ENCODE results near the gene LYZL4. TPM values are rescaled to one million over a fixed set of nuclear protein-coding genes. Genes with fewer than 3 reads are reported as not detected.

Gene LYZL4
- total RNA-seq, 4 donors from 2014 or later = not detected

- no peak for DNase-seq (ENCODE audit: low spot score in 2 of 2)
- H3K36me3 ChIP-seq = no peaks in the 10 kb centered on the region
- no peaks in the 10 kb centered on the region for H3K27me3 ChIP-seq
- 59 to 65% methylated on average over 3 of the region's 3 CpGs for WGBS, 2 donors
- TF ChIP-seq POLR2A (IDR thresholded peaks at IDR 0.05) (no peak), CTCF (IDR thresholded peaks at IDR 0.05) (no peak), EP300 (IDR thresholded peaks at IDR 0.05) (no peak)
- H3K4me3 ChIP-seq = no peak overlapping the region
- no peaks in the 10 kb centered on the region for H3K9me3 ChIP-seq
- H3K27ac ChIP-seq = no peak overlapping the region
- H3K4me1 ChIP-seq = peaks cover 0 to 19% (median 0%) of the 10 kb centered on the region in 4 donors
Observed at GRCh38 chr3:42371776-42372175, 38.6 kb downstream of the LYZL4 start.

- Histone ChIP-seq H3K27me3 (no peaks in the 10 kb centered on the region), H3K9me3 (peaks cover 0 to 5% (median 0%) of the 10 kb centered on the region in 4 donors), H3K4me1 (peaks cover 0 to 12% (median 0%) of the 10 kb centered on the region in 4 donors), H3K4me3 (no peak overlapping the region), H3K36me3 (no peaks in the 10 kb centered on the region), H3K27ac (no peak overlapping the region)
- no peak for DNase-seq (ENCODE audit: low spot score in 2 of 2)
- 45 to 59% methylated on average over 4 of the region's 4 CpGs for WGBS, 2 donors
- TF ChIP-seq EP300 (IDR thresholded peaks at IDR 0.05) = no peak
- no peak for TF ChIP-seq POLR2A (IDR thresholded peaks at IDR 0.05)
- no peak for TF ChIP-seq CTCF (IDR thresholded peaks at IDR 0.05)
Observed at GRCh38 chr3:42369832-42370231, 40.6 kb downstream of the LYZL4 start.

- H3K27ac ChIP-seq = no peak overlapping the region
- no peak for DNase-seq (ENCODE audit: low spot score in 2 of 2)
- no peaks in the 10 kb centered on the region for H3K36me3 ChIP-seq
- peaks cover 0 to 12% (median 0%) of the 10 kb centered on the region in 4 donors for H3K4me1 ChIP-seq
- no peaks in the 10 kb centered on the region for H3K27me3 ChIP-seq
- no peak overlapping the region for H3K4me3 ChIP-seq
- TF ChIP-seq POLR2A (IDR thresholded peaks at IDR 0.05) = no peak
- TF ChIP-seq CTCF (IDR thresholded peaks at IDR 0.05) = no peak
- no peak for TF ChIP-seq EP300 (IDR thresholded peaks at IDR 0.05)
- peaks cover 0 to 10% (median 0%) of the 10 kb centered on the region in 4 donors for H3K9me3 ChIP-seq
- WGBS, 2 donors = 22 to 26% methylated on average over 4 of the region's 4 CpGs
Observed at GRCh38 chr3:42369304-42369703, 41.1 kb downstream of the LYZL4 start.

GRCh38 chr3:42368861-42369260 is 41.5 kb downstream of the LYZL4 start:
- 10 to 13% methylated on average over 1 of the region's 1 CpG for WGBS, 2 donors
- Histone ChIP-seq H3K36me3 (no peaks in the 10 kb centered on the region), H3K27ac (no peak overlapping the region), H3K4me3 (no peak overlapping the region), H3K27me3 (no peaks in the 10 kb centered on the region), H3K4me1 (peaks cover 0 to 12% (median 0%) of the 10 kb centered on the region in 4 donors), H3K9me3 (peaks cover 0 to 10% (median 0%) of the 10 kb centered on the region in 4 donors)
- TF ChIP-seq EP300 (IDR thresholded peaks at IDR 0.05) (no peak), POLR2A (IDR thresholded peaks at IDR 0.05) (no peak), CTCF (IDR thresholded peaks at IDR 0.05) (no peak)
- DNase-seq (ENCODE audit: low spot score in 2 of 2) = no peak

- H3K4me3 ChIP-seq = no peak overlapping the region
- no peaks in the 10 kb centered on the region for H3K27me3 ChIP-seq
- TF ChIP-seq CTCF (IDR thresholded peaks at IDR 0.05) (no peak), EP300 (IDR thresholded peaks at IDR 0.05) (no peak), POLR2A (IDR thresholded peaks at IDR 0.05) (no peak)
- H3K27ac ChIP-seq = no peak overlapping the region
- no peak for DNase-seq (ENCODE audit: low spot score in 2 of 2)
- peaks cover 0 to 12% (median 0%) of the 10 kb centered on the region in 4 donors for H3K4me1 ChIP-seq
- 48 to 51% methylated on average over 4 of the region's 4 CpGs for WGBS, 2 donors
- H3K36me3 ChIP-seq = no peaks in the 10 kb centered on the region
- peaks cover 0 to 10% (median 0%) of the 10 kb centered on the region in 4 donors for H3K9me3 ChIP-seq
Observed at GRCh38 chr3:42367903-42368302, 42.5 kb downstream of the LYZL4 start.

All from tibial nerve (tissue), 4 donors.